ENCODE results near the gene CCDC126. TPM values are rescaled to one million over a fixed set of nuclear protein-coding genes. Genes with fewer than 3 reads are reported as not detected.

CCDC126 gene
- total and polyA plus RNA-seq, 2 experiments from 2014 or later, result 9.5 TPM

GRCh38 chr7:23607866-23608265, 10.7 kb downstream of the CCDC126 start:
- H3K9me2 ChIP-seq (ENCODE audit: insufficient read depth), result no peaks in the 10 kb centered on the region
- H3K79me2 ChIP-seq (ENCODE audit: insufficient read depth), result no peaks in the 10 kb centered on the region
- no peak overlapping the region for H2AFZ ChIP-seq
- 59 to 66% methylated on average over 8 of the region's 8 CpGs for WGBS, 2 experiments (ENCODE audit: low coverage in 1 of 2, low lambda C conversion rate in 2 of 2, missing lambda C conversion rate in 2 of 2)
- H3K4me1 ChIP-seq (ENCODE audit: insufficient read depth), result no peaks in the 10 kb centered on the region
- H4K20me1 ChIP-seq (ENCODE audit: insufficient read depth), result no peaks in the 10 kb centered on the region
- H3K27ac ChIP-seq, result no peak overlapping the region
- no peaks in the 10 kb centered on the region for H3K9me3 ChIP-seq (ENCODE audit: low read depth)
- TF ChIP-seq EZH2phosphoT487 (IDR thresholded peaks at IDR 0.05; ENCODE audit: insufficient read depth, low read depth) (no peak), EZH2 (IDR thresholded peaks at IDR 0.05; ENCODE audit: insufficient read depth, poor library complexity, severe bottlenecking) (no peak)
- no peak overlapping the region for H3K9ac ChIP-seq
- no peaks in the 10 kb centered on the region for H3K27me3 ChIP-seq (replicated peaks; ENCODE audit: insufficient read depth)
- no peak overlapping the region for H3K4me3 ChIP-seq
- in situ Hi-C loops (cut with MboI), result no loop called here
- H3K4me2 ChIP-seq (ENCODE audit: unreplicated experiment), result no peak overlapping the region
- no peak for DNase-seq
- H3K36me3 ChIP-seq (ENCODE audit: low read depth), result no peaks in the 10 kb centered on the region
- H3F3A ChIP-seq (ENCODE audit: insufficient read depth), result no peaks in the 10 kb centered on the region

- Histone ChIP-seq H3K4me2 (ENCODE audit: unreplicated experiment) (no peak overlapping the region), H3K9me3 (ENCODE audit: low read depth) (no peaks in the 10 kb centered on the region), H3K9me2 (ENCODE audit: insufficient read depth) (no peaks in the 10 kb centered on the region), H2AFZ (no peak overlapping the region), H3K9ac (no peak overlapping the region), H3K79me2 (ENCODE audit: insufficient read depth) (no peaks in the 10 kb centered on the region), H4K20me1 (ENCODE audit: insufficient read depth) (no peaks in the 10 kb centered on the region), H3K4me1 (ENCODE audit: insufficient read depth) (no peaks in the 10 kb centered on the region), H3K4me3 (no peak overlapping the region), H3K36me3 (ENCODE audit: low read depth) (no peaks in the 10 kb centered on the region; the same call in 1 of the 2 replicates), H3K27ac (no peak overlapping the region), H3K27me3 (replicated peaks; ENCODE audit: insufficient read depth) (no peaks in the 10 kb centered on the region), H3F3A (ENCODE audit: insufficient read depth) (no peaks in the 10 kb centered on the region)
- no peak for TF ChIP-seq EZH2 (IDR thresholded peaks at IDR 0.05; ENCODE audit: insufficient read depth, poor library complexity, severe bottlenecking)
- no peak for TF ChIP-seq EZH2phosphoT487 (IDR thresholded peaks at IDR 0.05; ENCODE audit: insufficient read depth, low read depth)
- in situ Hi-C loops (cut with MboI), result no loop called here
- no peak for DNase-seq
These were observed 18.1 kb downstream of the CCDC126 start for GRCh38 chr7:23615331-23615730.

- no peak overlapping the region for H3K9ac ChIP-seq
- H2AFZ ChIP-seq, result no peak overlapping the region
- H3K4me2 ChIP-seq (ENCODE audit: unreplicated experiment), result no peak overlapping the region
- no peak overlapping the region for H3K27ac ChIP-seq
- H3K79me2 ChIP-seq (ENCODE audit: insufficient read depth), result no peaks in the 10 kb centered on the region
- in situ Hi-C loops (cut with MboI), result no loop called here
- no peak overlapping the region for H3K4me3 ChIP-seq
- no peaks in the 10 kb centered on the region for H3K9me3 ChIP-seq (ENCODE audit: low read depth)
- H4K20me1 ChIP-seq (ENCODE audit: insufficient read depth), result no peaks in the 10 kb centered on the region
- H3K27me3 ChIP-seq (replicated peaks; ENCODE audit: insufficient read depth), result no peaks in the 10 kb centered on the region
- no peaks in the 10 kb centered on the region; the same call in 1 of the 2 replicates for H3K36me3 ChIP-seq (ENCODE audit: low read depth)
- H3F3A ChIP-seq (ENCODE audit: insufficient read depth), result no peaks in the 10 kb centered on the region
- H3K9me2 ChIP-seq (ENCODE audit: insufficient read depth), result no peaks in the 10 kb centered on the region
- no peaks in the 10 kb centered on the region for H3K4me1 ChIP-seq (ENCODE audit: insufficient read depth)
- TF ChIP-seq EZH2phosphoT487 (IDR thresholded peaks at IDR 0.05; ENCODE audit: insufficient read depth, low read depth), result no peak
- no peak for TF ChIP-seq EZH2 (IDR thresholded peaks at IDR 0.05; ENCODE audit: insufficient read depth, poor library complexity, severe bottlenecking)
- DNase-seq, result no peak
- WGBS, 2 experiments (ENCODE audit: low coverage in 1 of 2, low lambda C conversion rate in 2 of 2, missing lambda C conversion rate in 2 of 2), result 73 to 79% methylated on average over 2 of the region's 2 CpGs
These were observed 19.4 kb downstream of the CCDC126 start for GRCh38 chr7:23616593-23616992.

GRCh38 chr7:23617482-23617881, 20.3 kb downstream of the CCDC126 start:
- no peak for TF ChIP-seq EZH2 (IDR thresholded peaks at IDR 0.05; ENCODE audit: insufficient read depth, poor library complexity, severe bottlenecking)
- H3K4me2 ChIP-seq (ENCODE audit: unreplicated experiment), result no peak overlapping the region

GRCh38 chr7:23618241-23618640, 21.1 kb downstream of the CCDC126 start:
- Histone ChIP-seq H3K9me3 (ENCODE audit: low read depth) (no peaks in the 10 kb centered on the region), H3K4me2 (ENCODE audit: unreplicated experiment) (no peak overlapping the region), H2AFZ (no peak overlapping the region), H4K20me1 (ENCODE audit: insufficient read depth) (no peaks in the 10 kb centered on the region), H3K4me1 (ENCODE audit: insufficient read depth) (no peaks in the 10 kb centered on the region), H3K27ac (no peak overlapping the region), H3K9me2 (ENCODE audit: insufficient read depth) (no peaks in the 10 kb centered on the region), H3K36me3 (ENCODE audit: low read depth) (no peaks in the 10 kb centered on the region; the same call in 1 of the 2 replicates), H3K27me3 (replicated peaks; ENCODE audit: insufficient read depth) (no peaks in the 10 kb centered on the region), H3F3A (ENCODE audit: insufficient read depth) (no peaks in the 10 kb centered on the region), H3K4me3 (no peak overlapping the region), H3K79me2 (ENCODE audit: insufficient read depth) (no peaks in the 10 kb centered on the region), H3K9ac (no peak overlapping the region)
- in situ Hi-C loops (cut with MboI), result no loop called here
- TF ChIP-seq EZH2 (IDR thresholded peaks at IDR 0.05; ENCODE audit: insufficient read depth, poor library complexity, severe bottlenecking) (no peak), EZH2phosphoT487 (IDR thresholded peaks at IDR 0.05; ENCODE audit: insufficient read depth, low read depth) (no peak)
- DNase-seq, result peak; percentile 6
- 45 to 51% methylated on average over 3 of the region's 3 CpGs for WGBS, 2 experiments (ENCODE audit: low coverage in 1 of 2, low lambda C conversion rate in 2 of 2, missing lambda C conversion rate in 2 of 2)

More at GRCh38 chr7:23617482-23617881, 20.3 kb downstream of the CCDC126 start:
- no peaks in the 10 kb centered on the region for H3K9me3 ChIP-seq (ENCODE audit: low read depth)
- no peaks in the 10 kb centered on the region for H3K27me3 ChIP-seq (replicated peaks; ENCODE audit: insufficient read depth)
- H4K20me1 ChIP-seq (ENCODE audit: insufficient read depth), result no peaks in the 10 kb centered on the region
- H3K27ac ChIP-seq, result no peak overlapping the region
- no peaks in the 10 kb centered on the region for H3K79me2 ChIP-seq (ENCODE audit: insufficient read depth)
- no peaks in the 10 kb centered on the region for H3K9me2 ChIP-seq (ENCODE audit: insufficient read depth)
- H3K9ac ChIP-seq, result no peak overlapping the region
- in situ Hi-C loops (cut with MboI), result no loop called here
- DNase-seq, result no peak
- no peaks in the 10 kb centered on the region; the same call in 1 of the 2 replicates for H3K36me3 ChIP-seq (ENCODE audit: low read depth)
- 88 to 94% methylated on average over 1 of the region's 1 CpG for WGBS, 2 experiments (ENCODE audit: low coverage in 1 of 2, low lambda C conversion rate in 2 of 2, missing lambda C conversion rate in 2 of 2)
- no peak overlapping the region for H2AFZ ChIP-seq
- H3K4me1 ChIP-seq (ENCODE audit: insufficient read depth), result no peaks in the 10 kb centered on the region
- no peaks in the 10 kb centered on the region for H3F3A ChIP-seq (ENCODE audit: insufficient read depth)
- H3K4me3 ChIP-seq, result no peak overlapping the region
